Tibial nerve (tissue), 4 donors: Measurements from ENCODE around the gene TAOK3. TPM values are rescaled to one million over a fixed set of nuclear protein-coding genes. Genes with fewer than 3 reads are reported as not detected.

Source experiments
- DNase-seq, 2 donors: peaks; one replicate each; pipeline ENCODE4 v3.0.0-alpha.2; 2019; ENCODE audit warnings: low spot score in 2 of 2
- H3K27ac ChIP-seq, 4 donors: fragments of 200-600 bp; sonication (generic) in 3 of 4; one replicate each; pipeline ENCODE4 v1.5.1; 2017 to 2019; ENCODE audit warnings: mild to moderate bottlenecking in 1 of 4
- H3K27me3 ChIP-seq, 2 donors: fragments of 200-600 bp; sonication (generic) in 1 of 2; one replicate each; pipeline versions ENCODE4 v1.5.1 to v1.6.0; 2017 to 2019
- H3K36me3 ChIP-seq, 3 donors: fragments of 200-600 bp; sonication (generic); one replicate each; pipeline ENCODE4 v1.5.1; 2018 to 2019
- H3K4me1 ChIP-seq, 4 donors: fragments of 200-600 bp; sonication (generic) in 3 of 4; one replicate each; pipeline ENCODE4 v1.5.1; 2017 to 2019
- H3K4me3 ChIP-seq, 4 donors: fragments of 200-600 bp; sonication (generic) in 3 of 4; one replicate each; pipeline ENCODE4 v1.5.1; 2017 to 2019; ENCODE audit warnings: mild to moderate bottlenecking in 1 of 4, moderate library complexity in 1 of 4
- H3K9me3 ChIP-seq, 4 donors: fragments of 200-600 bp; sonication (generic) in 3 of 4; one replicate each; pipeline ENCODE4 v1.5.1; 2017 to 2019
- CTCF ChIP-seq, 5 experiments: fragments of 200-600 bp in 3 of 5; fragments of 450-650 bp in 2 of 5; sonication (generic) in 3 of 5; IDR thresholded peaks; one replicate each; pipeline ENCODE4 v1.5.1; 2016 to 2019; ENCODE audit warnings: antibody characterized with exemption in 5 of 5, mild to moderate bottlenecking in 3 of 5, moderate library complexity in 2 of 5
- EP300 ChIP-seq, 2 donors: sonication (generic); formaldehyde crosslinking; IDR thresholded peaks; one replicate each; pipeline ENCODE4 v1.6.1; 2017; ENCODE audit warnings: antibody characterized with exemption in 2 of 2, mild to moderate bottlenecking in 1 of 2
- POLR2A ChIP-seq, 2 donors: fragments of 450-650 bp; IDR thresholded peaks; one replicate each; pipeline ENCODE4 v1.6.1; 2017; ENCODE audit warnings: antibody characterized with exemption in 2 of 2, mild to moderate bottlenecking in 2 of 2, moderate library complexity in 2 of 2
- WGBS, 2 donors: methylation state at CpG; one replicate each; pipeline ENCODE4 v1.1.5; 2018; 5-methylcytosine and 5-hydroxymethylcytosine counted together
- total RNA-seq, 4 donors: library from RNA; depleted of rRNA; stranded (reverse); fragments of >200 nt; gene quantifications; one replicate each; pipeline ENCODE4 v1.1.0, GENCODE V29; 2016

Gene TAOK3
- total RNA-seq, 4 donors from 2014 or later = 43.7 to 99.0 (median 59.6) TPM

GRCh38 chr12:118189741-118190191 lies 182.9 kb downstream of the TAOK3 start:
- 15 to 25% methylated on average over 14 of the region's 14 CpGs for WGBS, 2 donors
- Histone ChIP-seq H3K27me3 (no peaks in the 10 kb centered on the region), H3K27ac (peak overlapping the region; percentile 45 to 91 (median 74)), H3K4me1 (peaks cover 0 to 47% (median 4%) of the 10 kb centered on the region in 4 donors), H3K36me3 (peaks cover 0 to 8% (median 0%) of the 10 kb centered on the region in 3 donors), H3K9me3 (no peaks in the 10 kb centered on the region), H3K4me3 (peak overlapping the region; percentile 7 to 44 (median 28))
- TF ChIP-seq EP300 (IDR thresholded peaks at IDR 0.05) = peak in 1 of 2 donors; percentile 15
- no peak for TF ChIP-seq POLR2A (IDR thresholded peaks at IDR 0.05)
- DNase-seq = peak in 1 of 2 donors; percentile 18

GRCh38 chr12:118188690-118189371 lies 183.9 kb downstream of the TAOK3 start:
- peak overlapping the region; percentile 49 to 91 (median 74) for H3K27ac ChIP-seq
- 12 to 17% methylated on average over 10 of the region's 10 CpGs for WGBS, 2 donors
- peaks cover 0 to 48% (median 4%) of the 10 kb centered on the region in 4 donors for H3K4me1 ChIP-seq
- peaks cover 0 to 8% (median 0%) of the 10 kb centered on the region in 3 donors for H3K36me3 ChIP-seq
- TF ChIP-seq POLR2A (IDR thresholded peaks at IDR 0.05) (no peak), EP300 (IDR thresholded peaks at IDR 0.05) (peak in 1 of 2 donors; percentile 66)
- H3K27me3 ChIP-seq = no peaks in the 10 kb centered on the region
- DNase-seq = peak; percentile 26 to 32
- peak overlapping the region; percentile 7 to 44 (median 16) for H3K4me3 ChIP-seq
- no peaks in the 10 kb centered on the region for H3K9me3 ChIP-seq

GRCh38 chr12:118187751-118188435 lies 184.8 kb downstream of the TAOK3 start:
- Histone ChIP-seq H3K27ac (peak overlapping the region; percentile 49 to 91 (median 74)), H3K4me1 (peaks cover 0 to 57% (median 11%) of the 10 kb centered on the region in 4 donors), H3K4me3 (peak overlapping the region in 3 of 4 donors; percentile 7 to 44 (median 20)), H3K9me3 (no peaks in the 10 kb centered on the region), H3K36me3 (no peaks in the 10 kb centered on the region), H3K27me3 (no peaks in the 10 kb centered on the region)
- no peak for DNase-seq
- WGBS, 2 donors = 44 to 46% methylated on average over 6 of the region's 6 CpGs
- TF ChIP-seq EP300 (IDR thresholded peaks at IDR 0.05) = no peak
- no peak for TF ChIP-seq CTCF (IDR thresholded peaks at IDR 0.05)
- no peak for TF ChIP-seq POLR2A (IDR thresholded peaks at IDR 0.05)

- H3K9me3 ChIP-seq = no peaks in the 10 kb centered on the region
- H3K27ac ChIP-seq = peak overlapping the region in 2 of 4 donors; percentile 14 to 91
- H3K27me3 ChIP-seq = no peaks in the 10 kb centered on the region
- TF ChIP-seq EP300 (IDR thresholded peaks at IDR 0.05) (no peak), POLR2A (IDR thresholded peaks at IDR 0.05) (no peak), CTCF (IDR thresholded peaks at IDR 0.05) (no peak)
- no peak overlapping the region for H3K4me3 ChIP-seq
- WGBS, 2 donors = 47% methylated on average over 5 of the region's 5 CpGs
- H3K4me1 ChIP-seq = peaks cover 0 to 67% (median 15%) of the 10 kb centered on the region in 4 donors
- H3K36me3 ChIP-seq = peaks cover 0 to 7% (median 0%) of the 10 kb centered on the region in 3 donors
- DNase-seq = no peak
Observed at GRCh38 chr12:118185602-118186397, 186.9 kb downstream of the TAOK3 start.

GRCh38 chr12:118183711-118184110 lies 189.0 kb downstream of the TAOK3 start:
- Histone ChIP-seq H3K4me3 (no peak overlapping the region), H3K27me3 (no peaks in the 10 kb centered on the region), H3K27ac (no peak overlapping the region), H3K36me3 (peaks cover 0 to 27% (median 6%) of the 10 kb centered on the region in 3 donors), H3K4me1 (peaks cover 0 to 52% (median 15%) of the 10 kb centered on the region in 4 donors), H3K9me3 (no peaks in the 10 kb centered on the region)
- DNase-seq = no peak
- no peak for TF ChIP-seq EP300 (IDR thresholded peaks at IDR 0.05)
- no peak for TF ChIP-seq POLR2A (IDR thresholded peaks at IDR 0.05)
- no peak for TF ChIP-seq CTCF (IDR thresholded peaks at IDR 0.05)
